ENCODE measurements around the gene BPIFA2.

- no peak for TF ChIP-seq EZH2 (IDR thresholded peaks at IDR 0.05; ENCODE audit: low read length)
- TF ChIP-seq CTCF (optimal IDR thresholded peaks at IDR 0.05 in 1 of 3, IDR thresholded peaks at IDR 0.05 in 1 of 3, conservative IDR thresholded peaks at IDR 0.05 in 1 of 3; ENCODE audit: extremely low read depth in 1 of 3, insufficient read depth in 2 of 3, low read length in 3 of 3) = no peak
Measured at GRCh38 chr20:33130568-33131061, 37.3 kb upstream of the BPIFA2 start.
